Peyer's patch (tissue), 4 donors: ENCODE data around the gene NEU2.
A peak's percentile ranks its signal among the peaks of the same experiment; 100 is the strongest.

Experiments
- POLR2A ChIP-seq, 2 donors: fragments of 450-650 bp; IDR thresholded peaks; one replicate each; pipeline ENCODE4 v1.5.1; 2017; ENCODE audit warnings: antibody characterized with exemption in 2 of 2, mild to moderate bottlenecking in 2 of 2, moderate library complexity in 2 of 2
- TF ChIP-seq, protein P1 (sequence below), 6 experiments: fragments of 450-650 bp in 4 of 6; fragments of 200-600 bp in 2 of 6; sonication (generic) in 1 of 6; IDR thresholded peaks; one replicate each; pipeline ENCODE4 v1.5.1; 2017 to 2019; ENCODE audit warnings: antibody characterized with exemption in 6 of 6, mild to moderate bottlenecking in 3 of 6, moderate library complexity in 1 of 6

DNA sequence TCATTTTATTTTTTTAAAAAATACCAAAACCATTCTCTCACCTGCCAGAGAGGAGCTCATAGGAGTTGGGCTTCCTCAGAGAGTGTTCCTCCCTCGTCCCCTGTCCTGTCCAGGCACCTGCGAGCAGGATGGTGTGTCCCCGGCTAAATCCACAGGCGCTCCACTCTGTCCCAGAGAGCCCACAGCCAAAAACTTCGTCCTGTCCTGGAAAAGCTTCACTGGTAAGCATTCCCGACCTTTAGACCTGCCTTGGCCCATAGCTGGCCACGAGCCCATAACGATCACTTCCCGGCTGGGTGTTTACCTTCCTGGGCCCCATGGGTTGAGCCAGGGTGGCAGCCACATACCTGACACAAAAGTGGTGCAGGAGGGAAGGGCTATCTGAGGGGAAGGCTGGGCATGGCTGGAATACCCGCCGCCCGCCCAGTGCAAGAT is 19.4 kb upstream of the NEU2 start, which contains the start of gene NGEF:
- TF ChIP-seq, protein P1, sequence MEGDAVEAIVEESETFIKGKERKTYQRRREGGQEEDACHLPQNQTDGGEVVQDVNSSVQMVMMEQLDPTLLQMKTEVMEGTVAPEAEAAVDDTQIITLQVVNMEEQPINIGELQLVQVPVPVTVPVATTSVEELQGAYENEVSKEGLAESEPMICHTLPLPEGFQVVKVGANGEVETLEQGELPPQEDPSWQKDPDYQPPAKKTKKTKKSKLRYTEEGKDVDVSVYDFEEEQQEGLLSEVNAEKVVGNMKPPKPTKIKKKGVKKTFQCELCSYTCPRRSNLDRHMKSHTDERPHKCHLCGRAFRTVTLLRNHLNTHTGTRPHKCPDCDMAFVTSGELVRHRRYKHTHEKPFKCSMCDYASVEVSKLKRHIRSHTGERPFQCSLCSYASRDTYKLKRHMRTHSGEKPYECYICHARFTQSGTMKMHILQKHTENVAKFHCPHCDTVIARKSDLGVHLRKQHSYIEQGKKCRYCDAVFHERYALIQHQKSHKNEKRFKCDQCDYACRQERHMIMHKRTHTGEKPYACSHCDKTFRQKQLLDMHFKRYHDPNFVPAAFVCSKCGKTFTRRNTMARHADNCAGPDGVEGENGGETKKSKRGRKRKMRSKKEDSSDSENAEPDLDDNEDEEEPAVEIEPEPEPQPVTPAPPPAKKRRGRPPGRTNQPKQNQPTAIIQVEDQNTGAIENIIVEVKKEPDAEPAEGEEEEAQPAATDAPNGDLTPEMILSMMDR (IDR thresholded peaks at IDR 0.05) = no peak
- TF ChIP-seq POLR2A (IDR thresholded peaks at IDR 0.05) = peak in 1 of 2 donors; percentile 58
